ENCODE data around the gene C6orf141.

GRCh38 chr6:49565261-49565660 is 14.8 kb downstream of the C6orf141 start:
- TF ChIP-seq POLR2A (IDR thresholded peaks at IDR 0.05) = no peak
- TF ChIP-seq CTCF (IDR thresholded peaks at IDR 0.05) = no peak

Measured in uterus (tissue), 2 donors.